ENCODE measurements around the gene PMFBP1. TPM values are rescaled to one million over a fixed set of nuclear protein-coding genes. Genes with fewer than 3 reads are reported as not detected.

PMFBP1 gene, protein sequence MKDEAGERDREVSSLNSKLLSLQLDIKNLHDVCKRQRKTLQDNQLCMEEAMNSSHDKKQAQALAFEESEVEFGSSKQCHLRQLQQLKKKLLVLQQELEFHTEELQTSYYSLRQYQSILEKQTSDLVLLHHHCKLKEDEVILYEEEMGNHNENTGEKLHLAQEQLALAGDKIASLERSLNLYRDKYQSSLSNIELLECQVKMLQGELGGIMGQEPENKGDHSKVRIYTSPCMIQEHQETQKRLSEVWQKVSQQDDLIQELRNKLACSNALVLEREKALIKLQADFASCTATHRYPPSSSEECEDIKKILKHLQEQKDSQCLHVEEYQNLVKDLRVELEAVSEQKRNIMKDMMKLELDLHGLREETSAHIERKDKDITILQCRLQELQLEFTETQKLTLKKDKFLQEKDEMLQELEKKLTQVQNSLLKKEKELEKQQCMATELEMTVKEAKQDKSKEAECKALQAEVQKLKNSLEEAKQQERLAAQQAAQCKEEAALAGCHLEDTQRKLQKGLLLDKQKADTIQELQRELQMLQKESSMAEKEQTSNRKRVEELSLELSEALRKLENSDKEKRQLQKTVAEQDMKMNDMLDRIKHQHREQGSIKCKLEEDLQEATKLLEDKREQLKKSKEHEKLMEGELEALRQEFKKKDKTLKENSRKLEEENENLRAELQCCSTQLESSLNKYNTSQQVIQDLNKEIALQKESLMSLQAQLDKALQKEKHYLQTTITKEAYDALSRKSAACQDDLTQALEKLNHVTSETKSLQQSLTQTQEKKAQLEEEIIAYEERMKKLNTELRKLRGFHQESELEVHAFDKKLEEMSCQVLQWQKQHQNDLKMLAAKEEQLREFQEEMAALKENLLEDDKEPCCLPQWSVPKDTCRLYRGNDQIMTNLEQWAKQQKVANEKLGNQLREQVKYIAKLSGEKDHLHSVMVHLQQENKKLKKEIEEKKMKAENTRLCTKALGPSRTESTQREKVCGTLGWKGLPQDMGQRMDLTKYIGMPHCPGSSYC
- total RNA-seq, result under 1 TPM in 2 of 3 donors, not detected in 1; 0.11 to 0.38 TPM

DNA sequence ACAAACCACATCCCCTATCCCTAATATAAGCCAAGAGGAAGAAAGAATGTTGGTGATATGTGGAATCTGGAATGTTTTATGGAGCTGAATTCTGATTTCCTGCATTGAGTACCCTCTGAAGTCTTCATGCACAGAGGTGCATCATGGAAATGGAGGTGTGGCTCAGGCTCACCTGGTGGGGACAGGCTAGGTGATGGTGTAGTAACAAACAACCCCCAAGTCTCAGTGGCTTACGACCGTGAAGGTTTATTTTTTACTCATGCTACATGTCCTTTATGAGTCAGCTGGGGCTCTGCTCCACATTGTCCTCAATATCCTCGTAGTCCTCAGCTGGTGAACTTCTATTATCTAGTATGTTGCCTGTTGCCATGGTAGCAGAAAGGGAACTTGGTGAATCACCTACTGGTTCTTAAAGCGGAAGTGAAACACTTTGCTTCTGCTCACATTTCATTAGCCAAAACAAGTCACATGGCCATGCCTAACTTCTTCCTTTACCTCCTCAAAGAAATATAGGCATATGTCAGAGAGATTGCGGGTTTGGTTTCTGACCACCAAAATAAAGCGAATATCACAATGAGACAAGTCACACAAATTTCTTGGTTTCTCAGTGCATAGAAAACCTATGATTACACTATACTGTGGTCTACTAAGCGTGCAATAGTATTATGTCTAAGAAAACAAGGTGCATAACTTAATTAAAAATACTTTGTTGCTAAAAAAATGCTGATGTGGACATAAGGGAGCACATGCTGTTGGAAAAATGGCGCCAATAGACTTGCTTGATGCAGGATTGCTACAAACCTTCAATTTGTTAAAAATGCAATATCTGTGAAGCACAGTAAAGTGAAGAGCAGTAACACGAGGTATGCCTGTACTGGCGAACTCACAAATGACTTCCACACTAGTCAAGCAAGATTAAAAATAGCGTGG, at the start of gene PMFBP1:
PMFBP1 (minus strand) TSS at position 51 of the 930 bp plus-strand sequence. CDS start 947 bp downstream, outside the sequence.
- peaks cover 6% of the 10 kb centered on the region for H3K27me3 Mint-ChIP-seq (ENCODE audit: low read depth)
- H3K4me3 Mint-ChIP-seq, result no peak within 1 kb of the TSS
- no peaks in the 10 kb centered on the region for H3K36me3 Mint-ChIP-seq (ENCODE audit: insufficient read depth)
- peaks cover 13% of the 10 kb centered on the region for H3K9me3 Mint-ChIP-seq
- peaks cover 1% of the 10 kb centered on the region for H3K4me1 Mint-ChIP-seq (ENCODE audit: low read depth)
- peak; percentile 65 to 76 for ATAC-seq
- no peak for DNase-seq

DNA sequence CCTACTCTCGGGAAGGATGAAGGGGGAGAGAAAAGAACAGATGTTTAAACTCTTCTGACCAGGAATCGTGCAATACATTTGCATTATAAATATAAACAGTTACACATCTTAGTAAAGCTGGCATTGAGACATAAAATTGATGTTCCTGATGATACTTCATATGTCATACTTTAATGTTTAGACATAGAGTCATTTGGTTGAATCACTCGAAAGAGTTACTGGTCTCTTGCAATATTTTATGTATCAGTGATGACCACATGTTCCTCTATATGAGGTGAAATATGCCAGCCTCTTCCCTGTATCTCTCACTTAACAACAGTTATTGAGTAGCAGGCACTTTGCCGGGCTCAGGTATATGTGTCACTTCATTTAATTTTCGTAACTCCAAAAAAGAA, 49.7 kb upstream of the PMFBP1 start:
- ATAC-seq (no peak), DNase-seq (no peak)
- no peaks in the 10 kb centered on the region for H3K36me3 Mint-ChIP-seq (ENCODE audit: insufficient read depth)
- H3K27me3 Mint-ChIP-seq (ENCODE audit: low read depth), result peaks cover 2% of the 10 kb centered on the region
- no peaks in the 10 kb centered on the region for H3K9me3 Mint-ChIP-seq
- H3K4me1 Mint-ChIP-seq (ENCODE audit: low read depth), result no peaks in the 10 kb centered on the region
- no peak overlapping the region for H3K4me3 Mint-ChIP-seq

DNA sequence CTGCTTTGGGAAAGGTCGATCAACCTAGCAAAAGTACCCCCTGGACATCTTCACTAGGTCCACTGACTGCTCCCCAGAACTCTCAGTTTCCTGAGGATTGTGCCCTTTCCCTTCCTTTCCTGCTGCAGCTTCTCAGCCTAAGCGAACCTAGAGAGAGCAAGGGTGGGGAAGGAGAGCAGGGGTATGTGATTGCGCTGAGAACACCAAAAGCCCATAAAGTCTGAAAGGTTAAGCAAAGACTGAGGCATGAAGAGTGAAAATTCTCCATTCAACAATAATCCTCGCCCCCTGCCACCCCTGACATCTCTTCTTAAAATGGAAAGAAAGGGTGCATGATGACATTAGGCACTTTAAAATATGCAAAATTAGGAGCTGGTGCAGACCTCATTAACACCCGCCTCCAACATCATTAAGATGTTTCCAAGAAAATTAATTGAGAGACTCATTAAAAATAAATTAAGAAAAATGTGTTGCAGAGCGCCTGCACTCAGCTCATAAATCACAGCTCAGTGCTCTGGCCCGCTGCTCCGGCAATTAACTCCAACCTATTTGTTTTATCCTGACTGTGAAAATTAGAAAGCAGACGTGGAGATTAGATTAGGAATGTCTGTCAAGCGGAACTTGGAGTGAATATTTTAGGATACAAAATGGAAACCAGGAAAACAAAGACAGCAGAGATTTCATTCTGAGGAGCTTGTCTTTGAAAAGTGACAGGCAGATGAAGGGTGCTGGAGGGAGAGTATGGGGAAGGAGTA, 49.1 kb upstream of the PMFBP1 start:
- Mint-ChIP-seq H3K4me3 (no peak overlapping the region), H3K27me3 (ENCODE audit: low read depth) (peaks cover 2% of the 10 kb centered on the region), H3K36me3 (ENCODE audit: insufficient read depth) (no peaks in the 10 kb centered on the region), H3K4me1 (ENCODE audit: low read depth) (no peaks in the 10 kb centered on the region), H3K9me3 (no peaks in the 10 kb centered on the region)
- DNase-seq (no peak), ATAC-seq (no peak)

DNA sequence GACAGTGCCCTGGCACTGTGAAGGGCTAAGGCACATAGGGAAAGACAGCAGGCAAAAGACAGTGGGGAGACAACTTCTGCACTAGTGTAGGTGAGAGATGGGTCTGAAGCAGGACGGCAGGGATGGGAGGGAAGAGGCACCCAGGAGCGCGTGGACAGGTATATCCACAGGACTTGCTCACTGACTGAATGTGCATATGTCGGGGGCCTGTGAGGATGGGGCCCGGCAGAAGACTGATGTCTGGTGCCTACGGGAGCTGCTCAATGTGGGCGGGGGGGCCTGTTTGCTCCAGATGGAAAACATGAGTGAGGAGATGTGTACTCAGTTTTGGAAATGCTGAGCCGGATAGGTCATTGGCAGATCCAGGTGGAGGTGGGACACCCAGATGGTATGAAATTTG, 47.3 kb upstream of the PMFBP1 start:
- H3K4me1 Mint-ChIP-seq (ENCODE audit: low read depth), result no peaks in the 10 kb centered on the region
- no peak overlapping the region for H3K4me3 Mint-ChIP-seq
- peaks cover 2% of the 10 kb centered on the region for H3K27me3 Mint-ChIP-seq (ENCODE audit: low read depth)
- ATAC-seq (no peak), DNase-seq (no peak)
- H3K36me3 Mint-ChIP-seq (ENCODE audit: insufficient read depth), result no peaks in the 10 kb centered on the region
- peaks cover 10% of the 10 kb centered on the region for H3K9me3 Mint-ChIP-seq

DNA sequence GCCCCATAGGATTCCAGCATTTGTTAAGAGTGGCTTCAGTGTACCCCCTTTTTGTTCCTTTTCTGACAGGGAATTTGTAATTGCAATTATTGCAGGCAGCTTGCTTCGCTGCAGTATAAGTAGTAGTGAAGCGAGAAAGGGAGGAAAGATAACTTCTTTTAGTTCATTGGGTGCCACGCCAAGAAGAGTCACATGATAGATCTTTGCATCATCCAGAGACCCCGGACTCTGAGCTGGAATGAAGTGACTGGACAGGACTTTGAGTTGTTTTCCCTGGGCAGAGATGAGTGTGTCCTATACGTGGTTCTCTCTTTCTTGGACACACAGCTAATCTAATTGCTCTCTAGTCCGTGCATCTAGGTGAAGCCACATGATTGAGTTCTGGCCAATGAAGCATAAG, 44.8 kb upstream of the PMFBP1 start:
- H3K36me3 Mint-ChIP-seq (ENCODE audit: insufficient read depth), result no peaks in the 10 kb centered on the region

DNA sequence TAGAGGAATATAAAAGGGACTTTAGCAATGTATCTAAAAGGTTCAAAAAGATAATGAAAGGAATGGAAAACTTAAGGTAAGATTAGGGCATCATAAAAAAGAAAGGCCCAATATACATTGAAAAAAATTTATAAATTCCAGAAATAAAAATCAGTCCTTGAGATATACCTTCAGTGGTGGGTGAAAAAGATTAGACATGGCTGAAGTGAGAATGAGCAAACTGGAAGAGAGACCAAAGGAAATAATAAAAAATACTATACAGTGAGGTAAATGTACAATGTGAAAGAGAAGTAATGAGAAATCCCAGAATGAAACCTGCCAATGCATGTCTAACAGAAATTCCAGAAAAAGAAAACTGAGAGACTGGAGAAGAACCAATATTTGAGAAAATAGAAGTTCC, 42.9 kb upstream of the PMFBP1 start:
- DNase-seq (no peak), ATAC-seq (no peak)
- peaks cover 12% of the 10 kb centered on the region for H3K9me3 Mint-ChIP-seq
- H3K4me1 Mint-ChIP-seq (ENCODE audit: low read depth), result no peaks in the 10 kb centered on the region
- H3K36me3 Mint-ChIP-seq (ENCODE audit: insufficient read depth), result no peaks in the 10 kb centered on the region
- H3K4me3 Mint-ChIP-seq, result no peak overlapping the region
- peaks cover 2% of the 10 kb centered on the region for H3K27me3 Mint-ChIP-seq (ENCODE audit: low read depth)

More for the DNA sequence above, 44.8 kb upstream of the PMFBP1 start:
- H3K27me3 Mint-ChIP-seq (ENCODE audit: low read depth), result peaks cover 2% of the 10 kb centered on the region
- H3K4me1 Mint-ChIP-seq (ENCODE audit: low read depth), result no peaks in the 10 kb centered on the region
- no peak overlapping the region for H3K4me3 Mint-ChIP-seq
- ATAC-seq (no peak), DNase-seq (no peak)
- H3K9me3 Mint-ChIP-seq, result peaks cover 12% of the 10 kb centered on the region

DNA sequence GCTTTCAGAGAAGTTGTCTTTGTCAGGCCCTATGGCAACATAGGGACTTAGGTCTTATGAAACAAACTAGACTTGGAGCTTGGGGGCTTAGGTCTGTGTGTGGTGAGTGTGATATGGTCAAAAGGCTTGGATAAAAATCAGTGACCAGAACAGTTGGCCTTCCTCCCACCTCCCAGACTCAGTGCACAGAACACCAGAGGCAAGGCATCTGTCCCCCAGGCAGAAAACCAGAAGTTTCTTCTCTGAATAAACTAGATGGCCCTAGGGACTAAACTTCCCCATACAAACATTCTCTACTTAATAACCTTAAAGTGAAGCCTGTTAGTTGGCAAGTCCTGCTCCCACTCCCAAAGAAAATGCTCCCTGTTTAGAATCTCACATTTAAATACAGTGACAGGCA, 39.2 kb upstream of the PMFBP1 start:
- Mint-ChIP-seq H3K36me3 (ENCODE audit: insufficient read depth) (no peaks in the 10 kb centered on the region), H3K27me3 (ENCODE audit: low read depth) (no peaks in the 10 kb centered on the region), H3K9me3 (peaks cover 12% of the 10 kb centered on the region), H3K4me1 (ENCODE audit: low read depth) (no peaks in the 10 kb centered on the region), H3K4me3 (no peak overlapping the region)
- DNase-seq (no peak), ATAC-seq (no peak)

DNA sequence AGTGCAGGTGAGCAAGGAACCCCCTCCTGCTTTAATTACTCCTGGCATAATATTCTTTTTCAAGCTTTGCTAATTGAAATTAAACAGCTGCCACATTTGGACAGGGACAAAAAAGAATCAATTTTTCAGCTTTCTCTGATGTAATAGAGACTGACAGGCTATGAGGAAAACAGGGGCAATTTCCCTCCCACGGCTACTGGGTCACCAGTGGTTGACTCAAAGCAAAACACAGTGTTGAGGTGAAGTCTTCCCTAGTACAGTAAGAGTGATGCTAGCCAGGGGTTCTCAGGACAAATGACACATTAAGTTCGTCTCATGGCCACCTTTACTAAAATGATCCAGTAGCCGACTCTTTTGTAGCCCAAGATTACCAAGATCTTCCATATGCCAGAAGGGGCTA, 38.6 kb upstream of the PMFBP1 start:
- Mint-ChIP-seq H3K9me3 (peaks cover 12% of the 10 kb centered on the region), H3K27me3 (ENCODE audit: low read depth) (no peaks in the 10 kb centered on the region), H3K4me1 (ENCODE audit: low read depth) (no peaks in the 10 kb centered on the region), H3K4me3 (no peak overlapping the region), H3K36me3 (ENCODE audit: insufficient read depth) (no peaks in the 10 kb centered on the region)
- DNase-seq (no peak), ATAC-seq (no peak)

DNA sequence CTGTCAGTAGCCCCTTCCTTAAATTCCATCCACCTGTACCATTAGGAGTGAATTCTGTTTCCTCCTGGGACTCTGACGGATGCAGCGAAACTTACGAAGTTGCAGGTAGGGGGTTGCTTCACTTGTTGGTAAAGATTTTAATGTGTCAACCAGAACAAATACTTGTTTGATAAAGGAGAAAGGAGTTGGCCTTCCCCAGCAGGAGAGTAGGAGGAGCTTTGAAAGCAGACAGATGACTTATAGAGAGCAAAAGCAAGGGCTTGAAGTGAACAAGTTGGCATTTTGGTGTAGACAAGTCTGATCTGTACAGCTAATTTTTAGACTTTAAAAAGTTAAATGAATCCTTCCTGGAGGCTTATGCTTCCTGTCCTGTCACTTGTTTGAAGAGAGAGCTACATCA, 38.1 kb upstream of the PMFBP1 start:
- no peaks in the 10 kb centered on the region for H3K36me3 Mint-ChIP-seq (ENCODE audit: insufficient read depth)
- no peak for DNase-seq
- no peak for ATAC-seq
- no peak overlapping the region for H3K4me3 Mint-ChIP-seq
- H3K9me3 Mint-ChIP-seq, result peaks cover 10% of the 10 kb centered on the region
- H3K4me1 Mint-ChIP-seq (ENCODE audit: low read depth), result no peaks in the 10 kb centered on the region
- H3K27me3 Mint-ChIP-seq (ENCODE audit: low read depth), result no peaks in the 10 kb centered on the region

DNA sequence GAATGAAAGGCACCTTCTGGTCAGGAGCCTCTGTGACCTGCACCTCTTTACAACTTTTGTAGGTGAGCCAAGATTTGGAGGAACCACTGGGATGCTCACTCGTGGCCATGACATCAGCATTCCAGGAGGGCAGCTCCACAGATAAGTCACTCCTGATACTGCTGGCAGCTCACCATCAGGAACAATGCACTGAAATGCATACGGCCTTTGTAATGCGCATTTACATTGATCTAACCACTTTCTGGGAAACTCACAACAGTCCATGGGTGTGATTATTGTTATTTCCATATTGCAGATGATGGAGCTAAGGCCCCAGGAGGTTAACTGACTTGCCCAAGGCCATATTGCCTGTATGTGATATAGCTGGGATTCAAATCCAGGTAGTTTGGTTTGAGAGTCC, 34.3 kb upstream of the PMFBP1 start:
- Mint-ChIP-seq H3K9me3 (no peaks in the 10 kb centered on the region), H3K27me3 (ENCODE audit: low read depth) (no peaks in the 10 kb centered on the region), H3K36me3 (ENCODE audit: insufficient read depth) (no peaks in the 10 kb centered on the region), H3K4me1 (ENCODE audit: low read depth) (peaks cover 8% of the 10 kb centered on the region), H3K4me3 (no peak overlapping the region)
- DNase-seq (no peak), ATAC-seq (no peak)

DNA sequence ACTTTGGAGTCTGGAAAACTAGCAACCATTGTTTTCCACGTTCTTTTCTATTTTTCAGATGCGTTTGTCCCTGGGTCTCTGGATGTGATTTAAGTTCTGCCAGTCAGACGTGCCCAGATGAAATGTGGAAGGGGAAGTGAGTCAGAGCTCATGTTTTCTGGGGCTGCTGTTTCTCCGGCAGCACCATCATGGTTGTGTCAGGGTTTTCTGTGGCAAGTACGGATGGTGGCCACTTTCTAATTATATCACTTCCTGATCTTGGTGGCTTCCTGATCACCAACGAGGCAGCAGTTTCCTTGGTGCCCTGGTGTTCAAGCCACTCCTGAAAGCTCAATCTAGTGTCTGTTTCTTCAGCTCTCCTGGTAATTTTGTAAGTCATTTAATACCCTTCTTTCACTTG, 31.4 kb upstream of the PMFBP1 start:
- H3K4me1 Mint-ChIP-seq (ENCODE audit: low read depth), result peaks cover 8% of the 10 kb centered on the region
- H3K36me3 Mint-ChIP-seq (ENCODE audit: insufficient read depth), result no peaks in the 10 kb centered on the region
- H3K9me3 Mint-ChIP-seq, result no peaks in the 10 kb centered on the region
- peak; percentile 37 to 38 for ATAC-seq
- H3K4me3 Mint-ChIP-seq, result no peak overlapping the region
- DNase-seq, result no peak
- peaks cover 3% of the 10 kb centered on the region for H3K27me3 Mint-ChIP-seq (ENCODE audit: low read depth)

DNA sequence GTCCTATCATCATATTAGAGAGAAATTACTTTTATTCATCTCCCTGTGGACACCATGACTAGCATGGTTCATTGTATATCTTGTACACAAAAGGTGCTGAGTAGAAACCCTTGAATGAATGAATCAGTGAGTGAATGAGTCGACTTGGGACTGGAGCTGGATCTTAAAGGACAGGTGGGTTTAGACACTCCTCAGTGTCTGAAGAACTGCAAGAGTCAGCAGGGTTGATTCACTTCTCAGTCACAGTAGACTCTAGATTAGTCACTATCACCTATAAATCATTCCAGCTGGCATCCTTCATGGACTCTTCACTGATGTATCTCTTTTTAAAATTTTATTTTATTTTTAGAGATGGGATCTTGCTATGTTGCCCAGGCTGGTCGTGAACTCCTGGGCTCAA, 30.1 kb upstream of the PMFBP1 start:
- H3K4me1 Mint-ChIP-seq (ENCODE audit: low read depth), result peaks cover 8% of the 10 kb centered on the region
- H3K9me3 Mint-ChIP-seq, result no peaks in the 10 kb centered on the region
- no peaks in the 10 kb centered on the region for H3K36me3 Mint-ChIP-seq (ENCODE audit: insufficient read depth)
- ATAC-seq (peak; percentile 43 to 58), DNase-seq (no peak)
- H3K27me3 Mint-ChIP-seq (ENCODE audit: low read depth), result peaks cover 3% of the 10 kb centered on the region
- H3K4me3 Mint-ChIP-seq, result no peak overlapping the region

DNA sequence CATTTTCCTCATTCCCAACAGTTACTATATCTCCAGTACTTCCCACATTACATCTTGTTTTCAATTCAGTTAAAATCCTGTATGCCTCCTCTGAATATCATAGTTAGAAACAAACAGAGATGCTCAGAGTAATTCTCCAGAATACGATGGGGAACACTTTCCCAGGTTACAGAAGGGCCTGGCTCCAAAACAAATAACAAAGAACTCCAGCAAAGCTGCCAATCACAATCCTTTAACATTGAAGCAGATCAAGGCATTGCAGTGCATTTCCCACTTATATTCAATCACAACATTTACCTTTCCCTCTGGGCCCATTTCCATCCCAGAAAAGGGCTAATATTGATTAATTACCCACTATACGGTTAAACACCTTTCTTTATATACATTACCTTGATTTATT, 29.4 kb upstream of the PMFBP1 start:
- H3K9me3 Mint-ChIP-seq, result no peaks in the 10 kb centered on the region
- no peak overlapping the region for H3K4me3 Mint-ChIP-seq
- DNase-seq (no peak), ATAC-seq (no peak)
- no peaks in the 10 kb centered on the region for H3K36me3 Mint-ChIP-seq (ENCODE audit: insufficient read depth)
- H3K27me3 Mint-ChIP-seq (ENCODE audit: low read depth), result peaks cover 3% of the 10 kb centered on the region
- H3K4me1 Mint-ChIP-seq (ENCODE audit: low read depth), result peaks cover 8% of the 10 kb centered on the region
